ENCODE measurements around the gene KCNQ2. TPM values are rescaled to one million over a fixed set of nuclear protein-coding genes. Genes with fewer than 3 reads are reported as not detected.

Gene KCNQ2
- total and polyA plus RNA-seq, 4 donors = not detected

- H3K27ac ChIP-seq (ENCODE audit: low read depth in 1 of 2, low read length in 2 of 2) = no peak overlapping the region
- no peaks in the 10 kb centered on the region for H3K27me3 ChIP-seq (ENCODE audit: control insufficient read depth in 1 of 2, insufficient read depth in 2 of 2, low read length in 1 of 2)
- H3K4me3 ChIP-seq (ENCODE audit: low read length in 2 of 2) = no peak overlapping the region
- ATAC-seq (ENCODE audit: low FRiP score) (no peak), DNase-seq (no peak)
- intact Hi-C loops (cut with DNase I) = no loop called here
- peaks cover 3% of the 10 kb centered on the region for H3K9me3 ChIP-seq (ENCODE audit: control insufficient read depth, low read length)
- H3K4me1 ChIP-seq (ENCODE audit: control insufficient read depth in 1 of 2, insufficient read depth in 2 of 2, low read length in 2 of 2) = no peaks in the 10 kb centered on the region
- no peaks in the 10 kb centered on the region for H3K36me3 ChIP-seq (ENCODE audit: control insufficient read depth in 1 of 2, insufficient read depth in 2 of 2, low read length in 1 of 2)
- WGBS, 2 donors = 82 to 83% methylated on average over 17 of the region's 17 CpGs
Observed at GRCh38 chr20:63421913-63422312, 50.5 kb downstream of the KCNQ2 start.

DNA sequence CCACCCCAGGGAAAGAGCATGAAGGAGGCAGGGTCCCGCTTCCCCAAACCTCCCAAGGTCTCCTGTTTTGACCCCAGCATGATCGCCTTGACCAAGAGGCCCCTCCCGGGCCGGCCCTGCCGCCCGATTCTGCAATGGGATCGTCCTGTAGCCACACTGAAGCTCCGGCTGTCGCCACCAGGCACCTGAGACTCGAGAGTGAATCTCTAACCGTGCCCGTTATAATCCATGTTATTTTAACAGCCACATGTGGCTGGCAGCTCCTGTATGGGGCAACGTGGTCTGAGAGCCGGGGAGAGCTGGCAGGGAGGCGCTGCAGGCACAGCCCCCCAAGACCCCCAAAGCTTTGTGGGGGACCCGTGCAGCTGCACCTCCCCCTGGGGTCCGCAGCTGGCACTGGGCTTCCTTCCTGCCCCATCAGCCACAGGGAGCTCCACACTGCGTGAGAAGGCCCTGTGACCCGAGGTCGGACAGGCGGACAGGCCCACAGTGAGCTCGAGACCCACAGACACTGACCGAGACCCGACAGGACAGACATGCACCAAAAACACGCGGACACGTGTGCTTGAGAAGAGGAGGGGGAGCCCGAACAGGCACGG, 51.3 kb downstream of the KCNQ2 start:
- peaks cover 3% of the 10 kb centered on the region for H3K9me3 ChIP-seq (ENCODE audit: control insufficient read depth, low read length)
- H3K4me1 ChIP-seq (ENCODE audit: control insufficient read depth in 1 of 2, insufficient read depth in 2 of 2, low read length in 2 of 2) = no peaks in the 10 kb centered on the region
- ATAC-seq (ENCODE audit: low FRiP score) = no peak
- no peak for DNase-seq
- WGBS, 2 donors = 81 to 82% methylated on average over 27 to 29 of the region's 29 CpGs
- no peaks in the 10 kb centered on the region for H3K27me3 ChIP-seq (ENCODE audit: control insufficient read depth in 1 of 2, insufficient read depth in 2 of 2, low read length in 1 of 2)
- intact Hi-C loops (cut with DNase I) = no loop called here
- no peak overlapping the region for H3K27ac ChIP-seq (ENCODE audit: low read depth in 1 of 2, low read length in 2 of 2)
- H3K36me3 ChIP-seq (ENCODE audit: control insufficient read depth in 1 of 2, insufficient read depth in 2 of 2, low read length in 1 of 2) = no peaks in the 10 kb centered on the region
- H3K4me3 ChIP-seq (ENCODE audit: low read length in 2 of 2) = no peak overlapping the region

DNA sequence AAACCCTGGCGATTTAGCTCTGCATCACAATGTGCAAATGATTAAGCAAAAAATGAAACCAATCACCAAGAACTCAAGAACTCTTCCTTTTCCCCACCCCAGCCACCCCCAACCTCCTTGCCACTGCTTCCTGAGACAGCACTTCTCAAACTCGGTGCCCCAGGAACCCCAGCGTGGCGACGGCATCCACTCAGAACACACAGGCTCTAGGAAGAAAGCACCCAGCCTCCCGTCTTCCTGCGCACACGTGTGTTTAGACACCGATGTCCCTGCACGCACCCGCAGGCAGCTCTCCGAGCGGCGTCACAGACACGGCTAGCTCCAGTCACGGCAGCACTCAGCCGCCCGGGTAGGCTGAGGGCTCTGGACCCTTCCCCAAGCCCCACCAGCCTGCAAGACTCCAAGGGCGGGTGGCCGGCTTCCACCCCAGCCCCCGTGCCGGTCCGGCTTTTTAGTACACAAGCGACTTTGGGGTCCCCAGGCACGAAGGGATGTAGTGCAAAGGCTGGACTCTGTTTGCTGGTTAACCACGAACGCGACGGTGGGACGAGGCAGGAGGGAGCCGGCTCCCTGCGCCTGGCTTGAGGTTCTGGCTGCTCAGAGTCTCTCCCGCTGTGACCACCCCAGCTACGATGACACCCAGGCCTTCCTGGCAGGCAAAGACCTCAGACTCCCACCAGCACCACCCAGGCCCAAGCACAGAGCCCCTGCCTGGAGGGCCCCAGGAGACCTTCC, 51.9 kb downstream of the KCNQ2 start:
- Histone ChIP-seq H3K9me3 (ENCODE audit: control insufficient read depth, low read length) (peaks cover 3% of the 10 kb centered on the region), H3K27ac (ENCODE audit: low read depth in 1 of 2, low read length in 2 of 2) (no peak overlapping the region), H3K4me1 (ENCODE audit: control insufficient read depth in 1 of 2, insufficient read depth in 2 of 2, low read length in 2 of 2) (no peaks in the 10 kb centered on the region), H3K4me3 (ENCODE audit: low read length in 2 of 2) (no peak overlapping the region), H3K36me3 (ENCODE audit: control insufficient read depth in 1 of 2, insufficient read depth in 2 of 2, low read length in 1 of 2) (no peaks in the 10 kb centered on the region), H3K27me3 (ENCODE audit: control insufficient read depth in 1 of 2, insufficient read depth in 2 of 2, low read length in 1 of 2) (no peaks in the 10 kb centered on the region)
- intact Hi-C loops (cut with DNase I) = no loop called here
- WGBS, 2 donors = 82 to 88% methylated on average over 34 of the region's 34 CpGs
- DNase-seq (no peak), ATAC-seq (ENCODE audit: low FRiP score) (no peak)

DNA sequence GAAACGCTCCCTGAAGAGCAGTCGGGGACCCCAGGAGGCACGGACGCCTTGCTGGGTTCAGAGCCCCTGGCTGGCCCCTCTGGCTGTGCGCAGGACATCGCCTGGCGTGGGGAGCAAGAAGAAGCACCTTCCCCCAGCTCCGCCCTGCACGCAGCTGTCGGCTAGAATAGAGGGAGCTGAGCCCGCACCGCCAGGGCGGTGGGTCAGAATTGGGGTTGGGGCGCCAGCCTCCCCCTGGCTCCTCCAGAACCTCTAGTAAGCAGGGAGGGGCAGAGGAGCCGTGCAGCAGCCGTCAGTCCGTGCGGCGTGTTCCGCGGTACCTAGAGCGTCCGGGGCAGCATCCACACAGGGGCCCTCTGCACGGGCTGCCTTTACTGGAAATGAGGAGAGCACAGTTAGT, 53.2 kb downstream of the KCNQ2 start:
- WGBS, 2 donors = 85 to 87% methylated on average over 24 of the region's 24 CpGs
- no peak for DNase-seq
- no peak overlapping the region for H3K27ac ChIP-seq (ENCODE audit: low read depth in 1 of 2, low read length in 2 of 2)
- no peaks in the 10 kb centered on the region for H3K27me3 ChIP-seq (ENCODE audit: control insufficient read depth in 1 of 2, insufficient read depth in 2 of 2, low read length in 1 of 2)
- intact Hi-C loops (cut with DNase I) = no loop called here
- ATAC-seq (ENCODE audit: low FRiP score) = no peak
- H3K4me3 ChIP-seq (ENCODE audit: low read length in 2 of 2) = no peak overlapping the region
- H3K9me3 ChIP-seq (ENCODE audit: control insufficient read depth, low read length) = no peaks in the 10 kb centered on the region
- no peaks in the 10 kb centered on the region for H3K36me3 ChIP-seq (ENCODE audit: control insufficient read depth in 1 of 2, insufficient read depth in 2 of 2, low read length in 1 of 2)
- no peaks in the 10 kb centered on the region for H3K4me1 ChIP-seq (ENCODE audit: control insufficient read depth in 1 of 2, insufficient read depth in 2 of 2, low read length in 2 of 2)

DNA sequence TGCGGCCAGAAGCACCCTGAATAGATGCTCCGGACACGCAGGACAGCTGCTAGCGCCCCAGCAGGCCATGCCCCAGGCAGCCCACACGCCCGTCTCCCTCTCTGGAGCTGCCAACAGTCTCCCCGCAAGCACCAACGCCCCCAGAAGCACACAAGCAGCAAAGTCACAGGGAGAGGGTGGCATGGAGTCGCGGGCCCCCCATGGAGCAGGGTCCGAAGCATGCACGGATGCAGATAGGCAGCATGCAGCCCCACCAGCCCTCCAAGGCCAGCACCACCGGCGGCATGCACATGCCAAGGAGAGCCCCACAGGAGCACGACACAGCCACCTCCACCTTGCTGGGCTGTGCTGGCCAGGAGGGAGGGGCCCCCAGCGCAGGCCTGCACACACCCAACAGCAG, 53.8 kb downstream of the KCNQ2 start:
- Histone ChIP-seq H3K9me3 (ENCODE audit: control insufficient read depth, low read length) (no peaks in the 10 kb centered on the region), H3K36me3 (ENCODE audit: control insufficient read depth in 1 of 2, insufficient read depth in 2 of 2, low read length in 1 of 2) (no peaks in the 10 kb centered on the region), H3K4me1 (ENCODE audit: control insufficient read depth in 1 of 2, insufficient read depth in 2 of 2, low read length in 2 of 2) (no peaks in the 10 kb centered on the region), H3K4me3 (ENCODE audit: low read length in 2 of 2) (no peak overlapping the region), H3K27ac (ENCODE audit: low read depth in 1 of 2, low read length in 2 of 2) (no peak overlapping the region), H3K27me3 (ENCODE audit: control insufficient read depth in 1 of 2, insufficient read depth in 2 of 2, low read length in 1 of 2) (no peaks in the 10 kb centered on the region)
- WGBS, 2 donors = 72 to 77% methylated on average over 16 of the region's 16 CpGs
- intact Hi-C loops (cut with DNase I) = no loop called here
- ATAC-seq (ENCODE audit: low FRiP score) (no peak), DNase-seq (no peak)

DNA sequence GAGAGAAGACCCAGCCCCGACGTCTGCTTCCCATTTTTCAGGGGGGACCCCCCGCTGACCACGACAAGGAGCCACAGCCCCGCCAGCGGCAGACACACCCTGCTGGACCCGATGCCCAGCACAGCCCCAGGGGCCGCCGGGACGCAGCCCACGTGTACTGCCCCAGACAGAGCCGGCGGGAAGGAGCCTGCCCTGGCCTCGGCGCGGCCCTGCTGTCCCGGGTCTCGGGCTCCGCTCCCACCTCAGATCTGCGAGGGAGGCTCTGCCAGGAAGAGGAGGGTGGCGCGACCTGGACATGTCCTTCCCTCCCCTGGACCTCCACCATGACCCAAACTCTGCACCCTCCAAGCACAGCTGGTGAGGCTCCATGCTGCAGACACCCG, 54.7 kb downstream of the KCNQ2 start:
- no peaks in the 10 kb centered on the region for H3K9me3 ChIP-seq (ENCODE audit: control insufficient read depth, low read length)
- DNase-seq (no peak), ATAC-seq (ENCODE audit: low FRiP score) (no peak)
- no peak overlapping the region for H3K27ac ChIP-seq (ENCODE audit: low read depth in 1 of 2, low read length in 2 of 2)
- no peaks in the 10 kb centered on the region for H3K36me3 ChIP-seq (ENCODE audit: control insufficient read depth in 1 of 2, insufficient read depth in 2 of 2, low read length in 1 of 2)
- H3K4me1 ChIP-seq (ENCODE audit: control insufficient read depth in 1 of 2, insufficient read depth in 2 of 2, low read length in 2 of 2) = no peaks in the 10 kb centered on the region
- intact Hi-C loops (cut with DNase I) = no loop called here
- H3K4me3 ChIP-seq (ENCODE audit: low read length in 2 of 2) = no peak overlapping the region
- no peaks in the 10 kb centered on the region for H3K27me3 ChIP-seq (ENCODE audit: control insufficient read depth in 1 of 2, insufficient read depth in 2 of 2, low read length in 1 of 2)
- 67 to 68% methylated on average over 22 to 23 of the region's 23 CpGs for WGBS, 2 donors

- WGBS, 2 donors = 52 to 53% methylated on average over 25 of the region's 25 CpGs
- DNase-seq (no peak), ATAC-seq (ENCODE audit: low FRiP score) (no peak)
- Histone ChIP-seq H3K27me3 (ENCODE audit: control insufficient read depth in 1 of 2, insufficient read depth in 2 of 2, low read length in 1 of 2) (no peaks in the 10 kb centered on the region), H3K4me3 (ENCODE audit: low read length in 2 of 2) (no peak overlapping the region), H3K4me1 (ENCODE audit: control insufficient read depth in 1 of 2, insufficient read depth in 2 of 2, low read length in 2 of 2) (no peaks in the 10 kb centered on the region), H3K27ac (ENCODE audit: low read depth in 1 of 2, low read length in 2 of 2) (no peak overlapping the region), H3K36me3 (ENCODE audit: control insufficient read depth in 1 of 2, insufficient read depth in 2 of 2, low read length in 1 of 2) (no peaks in the 10 kb centered on the region), H3K9me3 (ENCODE audit: control insufficient read depth, low read length) (no peaks in the 10 kb centered on the region)
- intact Hi-C loops (cut with DNase I) = no loop called here
Observed at GRCh38 chr20:63417097-63417737, 55.2 kb downstream of the KCNQ2 start.

DNA sequence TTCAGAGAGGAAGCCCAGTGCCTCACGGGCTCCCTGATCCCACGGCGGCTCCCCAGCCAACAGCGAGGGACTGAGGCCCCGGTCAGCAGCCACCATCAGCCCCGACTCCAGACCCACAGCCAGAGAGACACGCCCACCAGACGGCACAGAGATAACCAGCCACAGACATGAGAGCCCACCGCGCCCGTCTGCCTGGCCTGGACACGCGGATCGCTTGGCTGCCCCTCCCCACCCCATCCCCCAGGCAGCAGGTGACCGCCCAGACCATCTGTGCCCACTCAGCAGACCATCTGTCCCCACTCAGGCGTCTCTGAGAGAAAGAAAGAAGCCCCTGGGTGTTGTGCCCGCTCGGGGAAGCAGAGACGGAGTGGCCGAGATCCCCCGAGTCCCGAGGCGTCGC, 55.8 kb downstream of the KCNQ2 start:
- no peaks in the 10 kb centered on the region for H3K27me3 ChIP-seq (ENCODE audit: control insufficient read depth in 1 of 2, insufficient read depth in 2 of 2, low read length in 1 of 2)
- DNase-seq (no peak), ATAC-seq (ENCODE audit: low FRiP score) (no peak)
- H3K9me3 ChIP-seq (ENCODE audit: control insufficient read depth, low read length) = no peaks in the 10 kb centered on the region
- H3K4me3 ChIP-seq (ENCODE audit: low read length in 2 of 2) = no peak overlapping the region
- 66 to 70% methylated on average over 24 of the region's 24 CpGs for WGBS, 2 donors
- H3K4me1 ChIP-seq (ENCODE audit: control insufficient read depth in 1 of 2, insufficient read depth in 2 of 2, low read length in 2 of 2) = no peaks in the 10 kb centered on the region
- intact Hi-C loops (cut with DNase I) = no loop called here
- H3K36me3 ChIP-seq (ENCODE audit: control insufficient read depth in 1 of 2, insufficient read depth in 2 of 2, low read length in 1 of 2) = no peaks in the 10 kb centered on the region
- H3K27ac ChIP-seq (ENCODE audit: low read depth in 1 of 2, low read length in 2 of 2) = no peak overlapping the region
